ENCODE measurements around the gene CCDC40.

- TF ChIP-seq JUN (CRISPR knock-in tag; IDR thresholded peaks at IDR 0.05): no peak
- TF ChIP-seq, protein P1, sequence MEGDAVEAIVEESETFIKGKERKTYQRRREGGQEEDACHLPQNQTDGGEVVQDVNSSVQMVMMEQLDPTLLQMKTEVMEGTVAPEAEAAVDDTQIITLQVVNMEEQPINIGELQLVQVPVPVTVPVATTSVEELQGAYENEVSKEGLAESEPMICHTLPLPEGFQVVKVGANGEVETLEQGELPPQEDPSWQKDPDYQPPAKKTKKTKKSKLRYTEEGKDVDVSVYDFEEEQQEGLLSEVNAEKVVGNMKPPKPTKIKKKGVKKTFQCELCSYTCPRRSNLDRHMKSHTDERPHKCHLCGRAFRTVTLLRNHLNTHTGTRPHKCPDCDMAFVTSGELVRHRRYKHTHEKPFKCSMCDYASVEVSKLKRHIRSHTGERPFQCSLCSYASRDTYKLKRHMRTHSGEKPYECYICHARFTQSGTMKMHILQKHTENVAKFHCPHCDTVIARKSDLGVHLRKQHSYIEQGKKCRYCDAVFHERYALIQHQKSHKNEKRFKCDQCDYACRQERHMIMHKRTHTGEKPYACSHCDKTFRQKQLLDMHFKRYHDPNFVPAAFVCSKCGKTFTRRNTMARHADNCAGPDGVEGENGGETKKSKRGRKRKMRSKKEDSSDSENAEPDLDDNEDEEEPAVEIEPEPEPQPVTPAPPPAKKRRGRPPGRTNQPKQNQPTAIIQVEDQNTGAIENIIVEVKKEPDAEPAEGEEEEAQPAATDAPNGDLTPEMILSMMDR (IDR thresholded peaks at IDR 0.05): no peak
- TF ChIP-seq ARID4B (CRISPR knock-in tag; IDR thresholded peaks at IDR 0.05; ENCODE audit: borderline replicate concordance): no peak
- TF ChIP-seq NR3C1 (CRISPR knock-in tag; conservative IDR thresholded peaks at IDR 0.05; ENCODE audit: low read depth): no peak
- no peak for TF ChIP-seq ATF1 (CRISPR knock-in tag; IDR thresholded peaks at IDR 0.05)
- no peak for TF ChIP-seq TP53 (CRISPR knock-in tag; IDR thresholded peaks at IDR 0.05)
- no peak for TF ChIP-seq CBFB (CRISPR knock-in tag; IDR thresholded peaks at IDR 0.05; ENCODE audit: low read depth)
- no peak for TF ChIP-seq ELF4 (CRISPR knock-in tag; IDR thresholded peaks at IDR 0.05; ENCODE audit: low read depth)
- no peak for TF ChIP-seq TCF7 (CRISPR knock-in tag; IDR thresholded peaks at IDR 0.05; ENCODE audit: low read depth)
- TF ChIP-seq, protein P2, sequence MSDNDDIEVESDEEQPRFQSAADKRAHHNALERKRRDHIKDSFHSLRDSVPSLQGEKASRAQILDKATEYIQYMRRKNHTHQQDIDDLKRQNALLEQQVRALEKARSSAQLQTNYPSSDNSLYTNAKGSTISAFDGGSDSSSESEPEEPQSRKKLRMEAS (CRISPR knock-in tag; IDR thresholded peaks at IDR 0.05): no peak
- TF ChIP-seq E2F4 (CRISPR knock-in tag; IDR thresholded peaks at IDR 0.05; ENCODE audit: borderline replicate concordance, low read depth): no peak
Measured at GRCh38 chr17:80141463-80142165, 105.2 kb downstream of the CCDC40 start.

Data from WTC11 (cell line).